ENCODE results near the gene TEAD4.

- TF ChIP-seq EZH2 (IDR thresholded peaks at IDR 0.05; ENCODE audit: borderline replicate concordance, insufficient read depth, low read depth, low read length, poor library complexity, severe bottlenecking), result no peak
- TF ChIP-seq, protein P1, sequence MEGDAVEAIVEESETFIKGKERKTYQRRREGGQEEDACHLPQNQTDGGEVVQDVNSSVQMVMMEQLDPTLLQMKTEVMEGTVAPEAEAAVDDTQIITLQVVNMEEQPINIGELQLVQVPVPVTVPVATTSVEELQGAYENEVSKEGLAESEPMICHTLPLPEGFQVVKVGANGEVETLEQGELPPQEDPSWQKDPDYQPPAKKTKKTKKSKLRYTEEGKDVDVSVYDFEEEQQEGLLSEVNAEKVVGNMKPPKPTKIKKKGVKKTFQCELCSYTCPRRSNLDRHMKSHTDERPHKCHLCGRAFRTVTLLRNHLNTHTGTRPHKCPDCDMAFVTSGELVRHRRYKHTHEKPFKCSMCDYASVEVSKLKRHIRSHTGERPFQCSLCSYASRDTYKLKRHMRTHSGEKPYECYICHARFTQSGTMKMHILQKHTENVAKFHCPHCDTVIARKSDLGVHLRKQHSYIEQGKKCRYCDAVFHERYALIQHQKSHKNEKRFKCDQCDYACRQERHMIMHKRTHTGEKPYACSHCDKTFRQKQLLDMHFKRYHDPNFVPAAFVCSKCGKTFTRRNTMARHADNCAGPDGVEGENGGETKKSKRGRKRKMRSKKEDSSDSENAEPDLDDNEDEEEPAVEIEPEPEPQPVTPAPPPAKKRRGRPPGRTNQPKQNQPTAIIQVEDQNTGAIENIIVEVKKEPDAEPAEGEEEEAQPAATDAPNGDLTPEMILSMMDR (IDR thresholded peaks at IDR 0.05), result no peak
Observed at GRCh38 chr12:3084742-3085141, 125.5 kb downstream of the TEAD4 start.

Measured in B cell (primary cell).